ENCODE measurements around the gene SIM2. TPM values are rescaled to one million over a fixed set of nuclear protein-coding genes. Genes with fewer than 3 reads are reported as not detected.

The SIM2 gene
- total and polyA plus RNA-seq, 4 donors = not detected

DNA sequence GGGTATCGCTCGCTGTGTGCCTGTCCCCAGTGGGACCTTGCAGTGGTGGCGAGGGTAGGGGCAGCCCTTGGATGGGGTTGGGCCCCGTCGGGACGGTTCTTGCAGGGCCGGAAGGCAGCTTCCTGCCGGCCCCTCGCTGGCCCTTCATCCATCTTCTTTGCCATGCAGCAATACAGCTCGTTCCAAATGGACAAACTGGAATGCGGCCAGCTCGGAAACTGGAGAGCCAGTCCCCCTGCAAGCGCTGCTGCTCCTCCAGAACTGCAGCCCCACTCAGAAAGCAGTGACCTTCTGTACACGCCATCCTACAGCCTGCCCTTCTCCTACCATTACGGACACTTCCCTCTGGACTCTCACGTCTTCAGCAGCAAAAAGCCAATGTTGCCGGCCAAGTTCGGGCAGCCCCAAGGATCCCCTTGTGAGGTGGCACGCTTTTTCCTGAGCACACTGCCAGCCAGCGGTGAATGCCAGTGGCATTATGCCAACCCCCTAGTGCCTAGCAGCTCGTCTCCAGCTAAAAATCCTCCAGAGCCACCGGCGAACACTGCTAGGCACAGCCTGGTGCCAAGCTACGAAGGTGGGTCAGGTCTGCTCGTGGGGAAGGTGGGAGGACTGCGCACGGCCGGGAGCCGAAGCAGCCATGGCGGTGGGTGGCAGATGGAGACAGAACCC lies 45.8 kb downstream of the SIM2 start:
- Histone ChIP-seq H3K27ac (ENCODE audit: low read depth in 1 of 2, low read length in 2 of 2) (no peak overlapping the region), H3K4me1 (ENCODE audit: control insufficient read depth in 1 of 2, insufficient read depth in 2 of 2, low read length in 2 of 2) (no peaks in the 10 kb centered on the region), H3K9me3 (ENCODE audit: control insufficient read depth, low read length) (no peaks in the 10 kb centered on the region), H3K4me3 (ENCODE audit: low read length in 2 of 2) (no peak overlapping the region), H3K27me3 (ENCODE audit: control insufficient read depth in 1 of 2, insufficient read depth in 2 of 2, low read length in 1 of 2) (no peaks in the 10 kb centered on the region), H3K36me3 (ENCODE audit: control insufficient read depth in 1 of 2, insufficient read depth in 2 of 2, low read length in 1 of 2) (no peaks in the 10 kb centered on the region)
- intact Hi-C loops (cut with DNase I) = no loop called here
- DNase-seq (peak; percentile 55 to 76), ATAC-seq (ENCODE audit: low FRiP score) (peak; percentile 31)
- whole genome bisulfite sequencing, 2 donors = 22 to 25% methylated on average over 30 of the region's 30 CpGs

DNA sequence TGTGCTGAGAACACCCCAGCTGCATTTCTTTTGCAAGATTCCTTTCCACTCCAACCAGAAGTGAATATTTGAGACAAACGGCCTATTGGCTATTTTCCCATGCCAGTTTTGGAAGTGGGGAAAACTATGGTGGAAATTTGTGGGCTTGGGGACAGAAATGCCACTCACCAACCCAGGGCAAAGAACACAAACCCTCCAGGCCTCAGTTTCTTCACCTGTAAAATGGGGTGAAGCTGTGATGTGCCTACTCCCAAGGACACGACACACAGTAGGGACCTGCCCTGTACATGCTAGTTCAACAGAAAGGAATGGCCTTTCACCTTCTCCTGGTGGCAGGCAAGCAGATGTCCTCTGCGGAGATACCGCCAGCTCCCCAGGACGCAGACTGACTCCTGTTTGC lies 46.5 kb downstream of the SIM2 start:
- no peaks in the 10 kb centered on the region for H3K27me3 ChIP-seq (ENCODE audit: control insufficient read depth in 1 of 2, insufficient read depth in 2 of 2, low read length in 1 of 2)
- intact Hi-C loops (cut with DNase I) = no loop called here
- H3K9me3 ChIP-seq (ENCODE audit: control insufficient read depth, low read length) = no peaks in the 10 kb centered on the region

DNA sequence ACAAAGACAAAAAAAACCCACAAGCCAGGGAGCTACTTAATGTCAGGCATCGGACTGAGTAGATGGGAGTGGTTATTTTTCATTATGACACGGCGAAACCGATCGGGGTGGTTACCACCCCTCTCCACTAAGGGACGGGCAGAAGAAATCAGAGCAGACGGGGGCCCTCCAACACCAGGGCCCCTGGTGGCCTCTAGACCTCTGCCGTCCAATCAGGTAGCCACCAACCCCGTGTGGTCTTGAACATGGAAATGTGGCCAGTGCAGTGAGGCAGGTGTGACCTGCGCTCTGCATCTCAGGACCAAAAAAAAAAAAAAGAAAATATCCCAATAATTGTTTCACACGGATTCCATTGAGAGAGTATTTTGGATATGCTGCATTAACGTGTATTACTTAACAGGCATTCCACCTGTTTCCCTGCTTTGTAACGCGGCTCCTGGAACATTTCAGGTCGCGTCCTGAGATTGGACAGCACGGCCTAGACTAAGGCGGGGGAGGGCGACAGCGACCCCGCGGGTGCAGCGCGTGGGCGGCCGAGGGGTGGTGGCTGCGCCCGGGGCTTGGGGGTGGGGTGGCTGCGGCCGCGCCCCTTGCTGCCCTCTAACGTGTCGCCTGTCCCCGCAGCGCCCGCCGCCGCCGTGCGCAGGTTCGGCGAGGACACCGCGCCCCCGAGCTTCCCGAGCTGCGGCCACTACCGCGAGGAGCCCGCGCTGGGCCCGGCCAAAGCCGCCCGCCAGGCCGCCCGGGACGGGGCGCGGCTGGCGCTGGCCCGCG lies 48.3 kb downstream of the SIM2 start:
- 16 to 21% methylated on average over 44 to 62 of the region's 62 CpGs for WGBS, 2 donors
- Histone ChIP-seq H3K9me3 (ENCODE audit: control insufficient read depth, low read length) (no peaks in the 10 kb centered on the region), H3K36me3 (ENCODE audit: control insufficient read depth in 1 of 2, insufficient read depth in 2 of 2, low read length in 1 of 2) (no peaks in the 10 kb centered on the region), H3K4me3 (ENCODE audit: low read length in 2 of 2) (peak overlapping the region in 1 of 2 donors; percentile 15), H3K27ac (ENCODE audit: low read depth in 1 of 2, low read length in 2 of 2) (no peak overlapping the region), H3K4me1 (ENCODE audit: control insufficient read depth in 1 of 2, insufficient read depth in 2 of 2, low read length in 2 of 2) (no peaks in the 10 kb centered on the region), H3K27me3 (ENCODE audit: control insufficient read depth in 1 of 2, insufficient read depth in 2 of 2, low read length in 1 of 2) (no peaks in the 10 kb centered on the region)
- no peak for ATAC-seq (ENCODE audit: low FRiP score)
- peak in 1 of 2 donors; percentile 54 for DNase-seq
- intact Hi-C loops (cut with DNase I) = no loop called here

More for the DNA sequence above, 46.5 kb downstream of the SIM2 start:
- DNase-seq (no peak), ATAC-seq (ENCODE audit: low FRiP score) (no peak)
- Histone ChIP-seq H3K4me1 (ENCODE audit: control insufficient read depth in 1 of 2, insufficient read depth in 2 of 2, low read length in 2 of 2) (no peaks in the 10 kb centered on the region), H3K36me3 (ENCODE audit: control insufficient read depth in 1 of 2, insufficient read depth in 2 of 2, low read length in 1 of 2) (no peaks in the 10 kb centered on the region), H3K4me3 (ENCODE audit: low read length in 2 of 2) (no peak overlapping the region), H3K27ac (ENCODE audit: low read depth in 1 of 2, low read length in 2 of 2) (no peak overlapping the region)
- 82 to 87% methylated on average over 5 of the region's 5 CpGs for WGBS, 2 donors

DNA sequence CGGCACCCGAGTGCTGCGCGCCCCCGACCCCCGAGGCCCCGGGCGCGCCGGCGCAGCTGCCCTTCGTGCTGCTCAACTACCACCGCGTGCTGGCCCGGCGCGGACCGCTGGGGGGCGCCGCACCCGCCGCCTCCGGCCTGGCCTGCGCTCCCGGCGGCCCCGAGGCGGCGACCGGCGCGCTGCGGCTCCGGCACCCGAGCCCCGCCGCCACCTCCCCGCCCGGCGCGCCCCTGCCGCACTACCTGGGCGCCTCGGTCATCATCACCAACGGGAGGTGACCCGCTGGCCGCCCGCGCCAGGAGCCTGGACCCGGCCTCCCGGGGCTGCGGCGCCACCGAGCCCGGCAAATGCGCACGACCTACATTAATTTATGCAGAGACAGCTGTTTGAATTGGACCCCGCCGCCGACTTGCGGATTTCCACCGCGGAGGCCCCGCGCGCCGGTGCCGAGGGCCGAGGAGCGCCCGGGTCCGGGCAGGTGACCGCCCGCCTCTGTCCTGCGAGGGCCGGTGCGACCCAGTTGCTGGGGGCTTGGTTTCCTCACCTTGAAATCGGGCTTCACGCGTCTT lies 49.0 kb downstream of the SIM2 start:
- intact Hi-C loops (cut with DNase I) = no loop called here
- WGBS, 2 donors = 11 to 12% methylated on average over 59 to 80 of the region's 80 CpGs

DNA sequence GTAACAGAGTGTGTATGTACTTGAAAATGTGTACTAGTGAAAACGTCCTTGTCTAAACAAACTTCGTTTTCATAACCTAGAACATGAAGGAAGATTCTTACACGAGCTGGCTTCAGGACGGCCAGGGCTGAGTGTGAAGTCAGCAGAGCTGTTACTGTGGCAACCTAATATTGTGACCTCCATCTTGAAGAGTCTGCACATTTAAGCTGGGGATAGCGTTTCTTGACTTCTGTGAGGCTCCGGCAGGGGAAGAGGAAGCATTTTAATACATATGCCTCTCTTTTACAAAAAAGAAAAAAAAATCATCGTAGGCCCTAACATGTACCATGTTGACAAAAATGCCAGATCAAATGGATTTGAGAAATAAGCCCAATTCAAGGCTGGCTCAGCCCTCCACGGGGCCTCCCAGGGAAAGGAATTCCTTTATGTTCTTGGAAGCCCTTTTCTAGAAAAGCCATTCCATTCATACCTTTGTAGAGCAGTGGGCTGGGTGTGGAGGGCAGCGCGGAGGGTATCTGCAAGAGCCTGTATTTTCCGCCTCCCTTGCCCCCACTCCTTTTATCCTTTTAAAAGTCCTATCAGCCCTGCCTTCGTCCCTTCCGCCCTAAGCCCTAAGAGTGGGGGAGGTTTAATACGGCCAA lies 51.1 kb downstream of the SIM2 start:
- Histone ChIP-seq H3K4me3 (ENCODE audit: low read length in 2 of 2) (no peak overlapping the region), H3K36me3 (ENCODE audit: control insufficient read depth in 1 of 2, insufficient read depth in 2 of 2, low read length in 1 of 2) (no peaks in the 10 kb centered on the region), H3K4me1 (ENCODE audit: control insufficient read depth in 1 of 2, insufficient read depth in 2 of 2, low read length in 2 of 2) (no peaks in the 10 kb centered on the region), H3K9me3 (ENCODE audit: control insufficient read depth, low read length) (no peaks in the 10 kb centered on the region), H3K27ac (ENCODE audit: low read depth in 1 of 2, low read length in 2 of 2) (no peak overlapping the region), H3K27me3 (ENCODE audit: control insufficient read depth in 1 of 2, insufficient read depth in 2 of 2, low read length in 1 of 2) (no peaks in the 10 kb centered on the region)
- 76 to 81% methylated on average over 14 of the region's 14 CpGs for whole genome bisulfite sequencing, 2 donors
- intact Hi-C loops (cut with DNase I) = no loop called here
- DNase-seq (no peak), ATAC-seq (ENCODE audit: low FRiP score) (no peak)

More for the DNA sequence above, 49.0 kb downstream of the SIM2 start:
- Histone ChIP-seq H3K4me1 (ENCODE audit: control insufficient read depth in 1 of 2, insufficient read depth in 2 of 2, low read length in 2 of 2) (no peaks in the 10 kb centered on the region), H3K4me3 (ENCODE audit: low read length in 2 of 2) (peak overlapping the region in 1 of 2 donors; percentile 15), H3K27me3 (ENCODE audit: control insufficient read depth in 1 of 2, insufficient read depth in 2 of 2, low read length in 1 of 2) (no peaks in the 10 kb centered on the region), H3K36me3 (ENCODE audit: control insufficient read depth in 1 of 2, insufficient read depth in 2 of 2, low read length in 1 of 2) (no peaks in the 10 kb centered on the region), H3K9me3 (ENCODE audit: control insufficient read depth, low read length) (no peaks in the 10 kb centered on the region), H3K27ac (ENCODE audit: low read depth in 1 of 2, low read length in 2 of 2) (no peak overlapping the region)
- ATAC-seq (ENCODE audit: low FRiP score) (no peak), DNase-seq (no peak)

DNA sequence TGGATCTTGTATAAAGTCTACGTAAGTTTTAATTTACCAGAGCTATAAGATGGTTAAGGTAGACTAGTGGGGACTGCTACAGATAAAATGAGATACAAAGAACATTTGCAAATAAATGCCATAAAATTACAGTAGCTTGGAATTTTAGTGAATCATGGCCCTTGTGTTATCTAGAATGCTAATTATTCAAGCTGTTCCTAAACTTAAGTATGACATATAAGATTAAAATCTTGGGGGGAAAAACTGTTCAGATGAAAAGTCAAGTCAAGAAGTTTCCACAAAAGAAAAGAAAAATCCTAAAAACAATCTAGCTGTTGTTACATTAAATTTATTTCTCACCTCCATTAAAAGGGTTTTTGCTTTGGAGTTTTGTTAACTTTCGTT lies 51.7 kb downstream of the SIM2 start:
- H3K4me1 ChIP-seq (ENCODE audit: control insufficient read depth in 1 of 2, insufficient read depth in 2 of 2, low read length in 2 of 2) = no peaks in the 10 kb centered on the region
- ATAC-seq (ENCODE audit: low FRiP score) (no peak), DNase-seq (no peak)
- H3K27ac ChIP-seq (ENCODE audit: low read depth in 1 of 2, low read length in 2 of 2) = no peak overlapping the region
- peaks cover 0 to 3% of the 10 kb centered on the region in 2 donors for H3K36me3 ChIP-seq (ENCODE audit: control insufficient read depth in 1 of 2, insufficient read depth in 2 of 2, low read length in 1 of 2)
- intact Hi-C loops (cut with DNase I) = no loop called here
- 96 to 97% methylated on average over 2 of the region's 2 CpGs for WGBS, 2 donors
- no peaks in the 10 kb centered on the region for H3K27me3 ChIP-seq (ENCODE audit: control insufficient read depth in 1 of 2, insufficient read depth in 2 of 2, low read length in 1 of 2)
- H3K4me3 ChIP-seq (ENCODE audit: low read length in 2 of 2) = no peak overlapping the region
- no peaks in the 10 kb centered on the region for H3K9me3 ChIP-seq (ENCODE audit: control insufficient read depth, low read length)

DNA sequence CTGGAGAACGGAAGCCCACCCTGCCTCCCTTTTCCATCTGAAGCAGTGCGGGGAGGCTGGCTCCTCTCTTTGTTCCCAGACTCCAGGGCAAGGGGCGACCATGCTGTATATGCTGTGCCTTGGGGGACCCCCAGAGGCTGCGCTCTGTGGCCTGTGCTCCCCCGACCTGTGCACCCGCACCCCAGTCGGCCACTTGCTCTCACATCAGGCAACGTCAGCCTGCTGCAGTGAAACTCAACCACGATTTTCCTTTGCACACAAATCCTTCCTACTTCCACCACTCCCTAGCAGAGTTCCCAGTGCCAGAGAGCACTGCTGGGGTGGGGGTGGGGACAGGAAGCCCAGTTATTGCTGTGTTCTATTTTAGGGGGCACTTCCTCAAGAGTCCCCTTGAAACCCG lies 52.5 kb downstream of the SIM2 start:
- no peak overlapping the region for H3K4me3 ChIP-seq (ENCODE audit: low read length in 2 of 2)
- H3K9me3 ChIP-seq (ENCODE audit: control insufficient read depth, low read length) = no peaks in the 10 kb centered on the region
- peaks cover 0 to 4% of the 10 kb centered on the region in 2 donors for H3K36me3 ChIP-seq (ENCODE audit: control insufficient read depth in 1 of 2, insufficient read depth in 2 of 2, low read length in 1 of 2)
- intact Hi-C loops (cut with DNase I) = no loop called here
- 83 to 87% methylated on average over 10 of the region's 10 CpGs for WGBS, 2 donors
- ATAC-seq (ENCODE audit: low FRiP score) (no peak), DNase-seq (no peak)
- no peaks in the 10 kb centered on the region for H3K4me1 ChIP-seq (ENCODE audit: control insufficient read depth in 1 of 2, insufficient read depth in 2 of 2, low read length in 2 of 2)
- H3K27ac ChIP-seq (ENCODE audit: low read depth in 1 of 2, low read length in 2 of 2) = no peak overlapping the region
- H3K27me3 ChIP-seq (ENCODE audit: control insufficient read depth in 1 of 2, insufficient read depth in 2 of 2, low read length in 1 of 2) = no peaks in the 10 kb centered on the region

DNA sequence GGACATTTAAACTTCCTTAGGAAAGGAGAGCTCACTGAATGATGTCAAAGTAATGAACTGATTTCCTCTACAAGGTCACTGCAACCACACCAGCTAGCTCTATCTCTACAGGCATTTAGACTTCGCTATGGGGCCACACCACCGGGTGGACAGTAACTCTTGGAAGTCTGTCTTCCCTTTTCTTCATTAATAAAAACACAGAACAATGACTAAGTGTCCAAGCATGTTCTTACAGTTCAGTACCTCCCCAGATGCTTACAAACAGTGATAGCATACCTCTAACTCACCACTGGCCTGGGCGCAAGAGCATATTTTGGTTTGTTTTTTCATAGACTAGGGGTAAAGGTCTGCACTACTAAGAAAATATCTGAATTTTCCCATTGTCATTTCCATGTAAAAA lies 54.6 kb downstream of the SIM2 start:
- 83 to 84% methylated on average over 3 of the region's 3 CpGs for WGBS, 2 donors
- no peak for ATAC-seq (ENCODE audit: low FRiP score)
- Histone ChIP-seq H3K9me3 (ENCODE audit: control insufficient read depth, low read length) (no peaks in the 10 kb centered on the region), H3K4me3 (ENCODE audit: low read length in 2 of 2) (no peak overlapping the region), H3K36me3 (ENCODE audit: control insufficient read depth in 1 of 2, insufficient read depth in 2 of 2, low read length in 1 of 2) (peaks cover 0 to 11% of the 10 kb centered on the region in 2 donors), H3K4me1 (ENCODE audit: control insufficient read depth in 1 of 2, insufficient read depth in 2 of 2, low read length in 2 of 2) (no peaks in the 10 kb centered on the region), H3K27me3 (ENCODE audit: control insufficient read depth in 1 of 2, insufficient read depth in 2 of 2, low read length in 1 of 2) (no peaks in the 10 kb centered on the region), H3K27ac (ENCODE audit: low read depth in 1 of 2, low read length in 2 of 2) (no peak overlapping the region)
- no peak for DNase-seq
- intact Hi-C loops (cut with DNase I) = no loop called here
